GM12872 (cell line): ENCODE measurements around the gene SLC6A9.

ENCODE experiments used
- TF ChIP-seq, protein P1 (sequence below): IDR thresholded peaks from 3 replicates; pipeline ENCODE4 v1.5.1; 2011; ENCODE audit warnings: low read depth, mild to moderate bottlenecking, low read length, moderate library complexity; ENCODE audit not compliant: insufficient read depth

Gene SLC6A9

DNA sequence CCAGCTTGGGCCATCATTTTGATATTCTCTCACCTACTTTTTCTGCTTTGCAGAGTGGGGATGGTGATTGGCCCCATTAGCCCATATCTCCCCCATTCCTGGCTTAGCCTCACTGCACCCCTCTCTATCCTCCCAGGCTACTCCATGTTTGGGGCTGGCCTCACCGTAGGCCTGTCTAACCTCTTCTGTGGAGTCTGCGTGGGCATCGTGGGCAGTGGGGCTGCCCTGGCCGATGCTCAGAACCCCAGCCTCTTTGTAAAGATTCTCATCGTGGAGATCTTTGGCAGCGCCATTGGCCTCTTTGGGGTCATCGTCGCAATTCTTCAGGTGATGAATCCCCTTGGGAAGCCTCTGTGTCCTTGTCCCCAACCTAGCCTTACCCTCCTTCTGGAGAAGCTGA lies 54.4 kb downstream of the SLC6A9 start:
- TF ChIP-seq, protein P1, sequence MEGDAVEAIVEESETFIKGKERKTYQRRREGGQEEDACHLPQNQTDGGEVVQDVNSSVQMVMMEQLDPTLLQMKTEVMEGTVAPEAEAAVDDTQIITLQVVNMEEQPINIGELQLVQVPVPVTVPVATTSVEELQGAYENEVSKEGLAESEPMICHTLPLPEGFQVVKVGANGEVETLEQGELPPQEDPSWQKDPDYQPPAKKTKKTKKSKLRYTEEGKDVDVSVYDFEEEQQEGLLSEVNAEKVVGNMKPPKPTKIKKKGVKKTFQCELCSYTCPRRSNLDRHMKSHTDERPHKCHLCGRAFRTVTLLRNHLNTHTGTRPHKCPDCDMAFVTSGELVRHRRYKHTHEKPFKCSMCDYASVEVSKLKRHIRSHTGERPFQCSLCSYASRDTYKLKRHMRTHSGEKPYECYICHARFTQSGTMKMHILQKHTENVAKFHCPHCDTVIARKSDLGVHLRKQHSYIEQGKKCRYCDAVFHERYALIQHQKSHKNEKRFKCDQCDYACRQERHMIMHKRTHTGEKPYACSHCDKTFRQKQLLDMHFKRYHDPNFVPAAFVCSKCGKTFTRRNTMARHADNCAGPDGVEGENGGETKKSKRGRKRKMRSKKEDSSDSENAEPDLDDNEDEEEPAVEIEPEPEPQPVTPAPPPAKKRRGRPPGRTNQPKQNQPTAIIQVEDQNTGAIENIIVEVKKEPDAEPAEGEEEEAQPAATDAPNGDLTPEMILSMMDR, result no peak

DNA sequence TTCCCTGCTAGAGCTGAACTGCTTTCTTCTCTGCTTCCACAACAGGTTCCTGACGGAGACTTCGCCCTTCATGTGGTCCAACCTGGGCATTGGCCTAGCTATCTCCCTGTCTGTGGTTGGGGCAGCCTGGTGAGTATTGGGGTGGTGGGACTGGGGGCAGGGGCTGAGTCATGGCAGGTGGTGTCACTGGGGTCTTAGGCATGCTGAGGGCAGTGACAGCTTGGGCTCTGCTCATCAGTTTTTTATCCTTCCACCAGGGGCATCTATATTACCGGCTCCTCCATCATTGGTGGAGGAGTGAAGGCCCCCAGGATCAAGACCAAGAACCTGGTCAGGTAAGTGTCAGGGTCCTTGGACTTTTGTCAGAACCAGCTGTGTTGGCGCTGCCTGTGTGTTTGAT lies 55.2 kb downstream of the SLC6A9 start:
- TF ChIP-seq, protein P1, result peak; percentile 15; the same call in 1 of the 3 replicates

DNA sequence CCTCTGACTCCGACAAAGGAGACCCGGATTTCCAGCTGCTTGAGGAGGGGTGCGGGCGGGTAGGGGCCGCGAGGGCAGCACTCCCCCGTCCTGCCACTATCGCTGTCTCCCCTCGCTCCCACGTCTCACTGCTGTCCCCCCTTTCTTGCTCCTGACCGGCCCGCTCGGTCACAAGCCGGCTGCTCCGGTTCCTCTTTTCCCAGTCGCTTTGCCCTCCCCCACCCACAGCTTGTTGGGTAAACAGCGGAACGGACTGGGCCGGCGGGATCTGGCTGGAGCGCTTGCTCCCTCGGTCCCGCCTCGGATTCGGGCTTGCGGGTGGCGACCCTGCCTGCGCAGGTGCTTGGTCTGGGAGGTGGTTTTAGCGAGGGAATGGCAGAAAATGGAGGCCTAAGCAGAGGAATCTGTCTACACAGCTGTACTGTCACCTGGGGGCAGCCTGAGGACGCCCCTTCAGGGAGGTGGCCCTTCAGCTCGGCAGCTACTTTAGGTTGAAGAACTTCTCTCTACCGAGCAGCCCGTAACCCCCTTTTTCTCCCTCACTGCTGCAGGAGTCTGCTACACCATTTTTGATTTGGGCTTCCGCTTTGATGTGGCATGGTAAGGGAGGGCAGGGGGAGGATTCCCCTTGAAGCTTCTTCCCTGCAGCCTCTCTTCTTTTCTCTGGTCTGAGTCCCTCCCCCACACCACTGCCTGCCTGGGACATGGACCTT lies 55.9 kb downstream of the SLC6A9 start:
- TF ChIP-seq, protein P1, result no peak

DNA sequence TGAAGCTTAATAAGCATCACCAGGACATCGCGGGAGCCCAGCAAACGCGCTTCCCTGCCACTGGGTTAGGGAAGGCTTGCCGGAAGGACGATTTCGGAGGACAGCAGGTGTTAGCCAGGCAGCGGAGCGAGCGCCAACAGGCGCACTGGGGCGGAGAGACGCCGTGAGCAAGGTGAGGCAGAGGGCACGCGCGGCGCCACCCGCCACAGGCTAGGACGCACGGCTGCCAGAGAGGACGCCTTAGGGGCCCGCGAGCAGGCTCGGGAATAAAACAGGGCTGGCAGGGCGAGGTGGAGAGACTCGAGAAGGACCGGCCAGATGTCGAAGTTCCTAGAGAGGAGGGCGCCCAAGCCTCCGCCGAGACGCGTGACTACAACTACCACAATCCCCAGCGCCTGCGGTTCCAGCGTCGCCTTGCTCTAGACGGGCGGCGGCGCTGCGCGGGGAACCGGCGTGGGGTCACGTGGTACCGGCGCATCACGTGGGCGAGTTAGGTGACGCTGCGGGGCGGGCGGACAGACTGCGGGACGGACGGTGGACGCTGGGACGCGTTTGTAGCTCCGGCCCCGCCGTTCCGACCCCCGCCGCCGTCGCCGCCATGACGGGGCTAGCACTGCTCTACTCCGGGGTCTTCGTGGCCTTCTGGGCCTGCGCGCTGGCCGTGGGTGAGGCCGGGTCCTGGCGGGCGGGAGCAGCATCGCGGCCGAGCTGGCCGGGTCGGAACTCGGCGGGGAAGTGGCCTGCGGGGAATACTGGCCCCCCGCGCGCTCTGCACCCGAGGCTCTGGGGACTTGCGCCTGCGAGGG lies 56.6 kb downstream of the SLC6A9 start, which contains the start of gene ATP6V0B:
Gene ATP6V0B (plus strand): TSS at position 518 of the 806 bp plus-strand sequence. CDS start 81 bp downstream, at position 599.
- TF ChIP-seq, protein P1, result no peak

DNA sequence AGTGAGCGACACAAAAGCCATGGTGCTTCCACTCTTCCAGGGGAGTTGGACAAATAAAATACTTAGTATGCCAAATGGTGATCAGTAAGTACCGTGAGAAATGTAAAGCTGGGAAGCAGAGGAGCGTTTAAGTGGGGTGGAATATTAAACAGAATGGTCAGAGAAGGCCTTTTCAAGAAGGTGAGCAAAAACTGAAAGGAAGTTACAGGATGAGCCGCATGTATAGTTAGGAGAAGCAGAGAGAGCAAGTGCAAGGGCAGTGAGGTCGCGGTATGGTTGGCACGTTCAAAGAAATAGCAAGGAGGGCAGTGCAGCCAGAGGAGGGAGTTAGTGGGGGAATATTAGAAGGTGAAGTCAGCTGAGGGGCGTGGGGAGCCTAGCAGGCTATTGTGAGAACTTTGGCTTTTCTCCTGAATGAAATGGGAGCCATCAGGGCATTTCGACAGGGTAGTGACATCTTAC lies 57.2 kb downstream of the SLC6A9 start:
- TF ChIP-seq, protein P1, result no peak

DNA sequence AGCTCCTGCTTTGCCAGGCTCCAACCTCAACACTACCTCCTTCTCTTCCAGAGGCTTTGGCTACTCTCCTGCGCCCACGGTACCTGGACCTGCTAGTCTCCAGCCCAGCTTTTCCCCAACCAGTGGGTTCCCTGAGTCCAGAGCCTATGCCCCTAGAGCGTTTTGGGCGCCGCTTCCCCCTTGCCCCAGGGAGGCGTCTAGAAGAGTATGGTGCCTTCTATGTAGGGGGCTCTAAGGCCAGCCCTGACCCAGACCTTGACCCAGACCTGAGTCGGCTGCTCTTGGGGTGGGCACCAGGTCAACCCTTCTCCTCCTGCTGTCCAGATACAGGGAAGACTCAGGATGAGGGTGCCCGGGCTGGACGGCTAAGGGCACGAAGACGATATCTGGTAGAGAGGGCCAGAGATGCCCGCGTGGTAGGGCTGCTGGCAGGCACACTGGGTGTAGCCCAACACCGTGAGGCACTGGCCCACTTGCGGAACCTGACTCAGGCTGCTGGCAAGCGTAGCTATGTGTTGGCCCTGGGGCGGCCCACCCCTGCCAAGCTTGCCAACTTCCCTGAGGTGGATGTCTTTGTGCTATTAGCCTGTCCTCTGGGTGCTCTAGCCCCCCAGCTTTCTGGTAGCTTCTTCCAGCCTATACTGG lies 59.8 kb downstream of the SLC6A9 start:
- TF ChIP-seq, protein P1, result no peak

DNA sequence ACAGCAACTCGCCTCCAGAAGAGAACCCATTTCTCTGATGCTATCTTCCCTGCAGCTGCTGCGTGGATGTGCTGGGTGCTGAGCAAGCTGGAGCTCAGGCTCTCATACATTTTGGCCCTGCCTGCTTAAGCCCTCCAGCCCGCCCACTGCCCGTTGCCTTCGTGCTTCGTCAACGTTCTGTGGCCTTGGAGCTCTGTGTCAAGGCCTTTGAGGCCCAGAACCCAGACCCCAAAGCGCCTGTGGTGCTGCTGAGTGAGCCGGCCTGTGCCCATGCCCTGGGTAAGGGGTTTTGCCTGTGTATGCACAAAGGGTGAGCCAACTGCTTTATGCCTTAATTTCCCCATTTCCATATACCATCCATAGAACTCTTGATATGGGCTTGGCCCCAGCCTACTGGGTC lies 60.4 kb downstream of the SLC6A9 start:
- TF ChIP-seq, protein P1, result no peak
